Measurements from ENCODE around the gene CEP112.

DNA sequence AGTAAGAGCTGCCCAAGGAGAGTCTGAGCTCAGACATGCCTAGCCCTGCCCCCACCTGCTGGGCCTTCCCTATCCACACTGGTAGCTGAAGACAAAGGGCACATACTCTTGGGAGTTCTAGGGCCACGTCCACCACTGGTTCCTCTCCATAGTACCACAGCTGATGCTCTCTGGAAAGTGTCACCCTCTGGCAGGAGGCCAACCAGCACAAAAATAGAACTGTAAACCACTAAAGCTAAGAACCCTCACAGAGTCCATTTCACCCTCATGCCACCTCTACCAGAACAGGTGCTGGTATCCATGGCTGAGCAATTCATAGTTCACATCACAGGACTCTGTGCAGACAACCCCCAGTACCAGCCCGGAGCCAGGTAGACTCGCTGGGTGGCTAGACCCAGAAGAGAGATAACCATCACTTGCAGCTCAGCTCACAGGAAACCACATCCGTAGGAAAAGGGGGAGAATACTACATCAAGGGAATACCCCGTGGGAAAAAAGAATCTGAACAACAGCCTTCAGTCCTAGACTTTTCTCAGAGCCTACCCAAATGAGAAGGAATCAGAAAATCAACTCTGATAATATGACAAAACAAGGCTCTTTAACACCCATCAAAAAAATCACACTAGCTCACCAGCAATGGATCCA lies 115.3 kb downstream of the CEP112 start:
- TF ChIP-seq, protein P1, sequence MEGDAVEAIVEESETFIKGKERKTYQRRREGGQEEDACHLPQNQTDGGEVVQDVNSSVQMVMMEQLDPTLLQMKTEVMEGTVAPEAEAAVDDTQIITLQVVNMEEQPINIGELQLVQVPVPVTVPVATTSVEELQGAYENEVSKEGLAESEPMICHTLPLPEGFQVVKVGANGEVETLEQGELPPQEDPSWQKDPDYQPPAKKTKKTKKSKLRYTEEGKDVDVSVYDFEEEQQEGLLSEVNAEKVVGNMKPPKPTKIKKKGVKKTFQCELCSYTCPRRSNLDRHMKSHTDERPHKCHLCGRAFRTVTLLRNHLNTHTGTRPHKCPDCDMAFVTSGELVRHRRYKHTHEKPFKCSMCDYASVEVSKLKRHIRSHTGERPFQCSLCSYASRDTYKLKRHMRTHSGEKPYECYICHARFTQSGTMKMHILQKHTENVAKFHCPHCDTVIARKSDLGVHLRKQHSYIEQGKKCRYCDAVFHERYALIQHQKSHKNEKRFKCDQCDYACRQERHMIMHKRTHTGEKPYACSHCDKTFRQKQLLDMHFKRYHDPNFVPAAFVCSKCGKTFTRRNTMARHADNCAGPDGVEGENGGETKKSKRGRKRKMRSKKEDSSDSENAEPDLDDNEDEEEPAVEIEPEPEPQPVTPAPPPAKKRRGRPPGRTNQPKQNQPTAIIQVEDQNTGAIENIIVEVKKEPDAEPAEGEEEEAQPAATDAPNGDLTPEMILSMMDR (conservative IDR thresholded peaks at IDR 0.05; ENCODE audit: low read depth, low read length) = no peak
- TF ChIP-seq RAD21 (IDR thresholded peaks at IDR 0.05; ENCODE audit: low read length) (no peak), MXI1 (IDR thresholded peaks at IDR 0.05; ENCODE audit: borderline replicate concordance, low read depth, low read length) (no peak), RCOR1 (IDR thresholded peaks at IDR 0.05; ENCODE audit: insufficient replicate concordance, low read length) (no peak), CEBPB (IDR thresholded peaks at IDR 0.05; ENCODE audit: low read depth, low read length) (no peak)
- TF ChIP-seq, protein P2, sequence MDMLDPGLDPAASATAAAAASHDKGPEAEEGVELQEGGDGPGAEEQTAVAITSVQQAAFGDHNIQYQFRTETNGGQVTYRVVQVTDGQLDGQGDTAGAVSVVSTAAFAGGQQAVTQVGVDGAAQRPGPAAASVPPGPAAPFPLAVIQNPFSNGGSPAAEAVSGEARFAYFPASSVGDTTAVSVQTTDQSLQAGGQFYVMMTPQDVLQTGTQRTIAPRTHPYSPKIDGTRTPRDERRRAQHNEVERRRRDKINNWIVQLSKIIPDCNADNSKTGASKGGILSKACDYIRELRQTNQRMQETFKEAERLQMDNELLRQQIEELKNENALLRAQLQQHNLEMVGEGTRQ (IDR thresholded peaks at IDR 0.05; ENCODE audit: low read depth, low read length) = no peak
- TF ChIP-seq, protein P3, sequence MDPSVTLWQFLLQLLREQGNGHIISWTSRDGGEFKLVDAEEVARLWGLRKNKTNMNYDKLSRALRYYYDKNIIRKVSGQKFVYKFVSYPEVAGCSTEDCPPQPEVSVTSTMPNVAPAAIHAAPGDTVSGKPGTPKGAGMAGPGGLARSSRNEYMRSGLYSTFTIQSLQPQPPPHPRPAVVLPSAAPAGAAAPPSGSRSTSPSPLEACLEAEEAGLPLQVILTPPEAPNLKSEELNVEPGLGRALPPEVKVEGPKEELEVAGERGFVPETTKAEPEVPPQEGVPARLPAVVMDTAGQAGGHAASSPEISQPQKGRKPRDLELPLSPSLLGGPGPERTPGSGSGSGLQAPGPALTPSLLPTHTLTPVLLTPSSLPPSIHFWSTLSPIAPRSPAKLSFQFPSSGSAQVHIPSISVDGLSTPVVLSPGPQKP (IDR thresholded peaks at IDR 0.05; ENCODE audit: borderline replicate concordance, low read depth, low read length) = no peak

Measured in IMR-90 (cell line).